B cell (primary cell): ENCODE results near the gene ERBB3. TPM values are rescaled to one million over a fixed set of nuclear protein-coding genes. Genes with fewer than 3 reads are reported as not detected.

Experiments used
- ATAC-seq: fragments of 200-7000 bp; cut with Tn5 transposase; one replicate; pipeline ENCODE4 v1.10.0; 2021; ENCODE audit warnings: low read depth, mild to moderate bottlenecking, moderate number of reproducible peaks, moderate library complexity
- CTCF ChIA-PET: fragments of 350-600 bp; sonication (Branson Sonifier 250); formaldehyde crosslinking; loops from one replicate; lab custom pipeline; 2021; ENCODE audit warnings: antibody characterized with exemption, inconsistent platforms; lab: Charles Lee
- POLR2A ChIA-PET: fragments of 350-600 bp; sonication (Branson Sonifier 250); formaldehyde crosslinking; loops from one replicate; lab custom pipeline; 2021; ENCODE audit warnings: antibody characterized with exemption; lab: Charles Lee
- DNase-seq: peaks from one replicate; pipeline ENCODE4 v3.0.0; 2013
- H2AFZ ChIP-seq: 2 replicates; pipeline ENCODE4 v1.6.1; 2012; ENCODE audit warnings: mild to moderate bottlenecking, low read depth, low read length; ENCODE audit not compliant: insufficient read depth, poor library complexity, severe bottlenecking
- H3K27ac ChIP-seq, 2 donors: 1 replicate in 1 of 2; 2 replicates in 1 of 2; pipeline ENCODE4 v1.5.1; 2012 to 2013; ENCODE audit warnings: low read length in 2 of 2, mild to moderate bottlenecking in 2 of 2, moderate library complexity in 1 of 2
- H3K27me3 ChIP-seq, 4 experiments: fragments of 200-600 bp in 1 of 4; sonication (generic) in 1 of 4; replicated peaks in 1 of 4; 1 replicate in 2 of 4; 2 replicates in 2 of 4; pipeline versions ENCODE4 v1.6.1 to v1.7.0; 2013 to 2016; ENCODE audit warnings: low read length in 3 of 4, mild to moderate bottlenecking in 2 of 4, mixed read lengths in 1 of 4, moderate library complexity in 1 of 4; ENCODE audit not compliant: insufficient read depth in 4 of 4, control insufficient read depth in 3 of 4; ENCODE audit errors: control extremely low read depth in 1 of 4
- H3K36me3 ChIP-seq, 2 experiments: replicated peaks in 1 of 2; 1 replicate in 1 of 2; 2 replicates in 1 of 2; pipeline versions ENCODE4 v1.6.1 to v1.7.1; 2013; ENCODE audit warnings: low read length in 1 of 2; ENCODE audit not compliant: insufficient read depth in 2 of 2, control insufficient read depth in 1 of 2; ENCODE audit errors: control extremely low read depth in 1 of 2, extremely low read depth in 1 of 2
- H3K4me1 ChIP-seq, 2 donors: fragments of 200-600 bp in 1 of 2; sonication (generic) in 1 of 2; 1 replicate in 1 of 2; 2 replicates in 1 of 2; pipeline versions ENCODE4 v1.5.1 to v1.6.1; 2013 to 2017; ENCODE audit warnings: low read length in 2 of 2; ENCODE audit not compliant: control insufficient read depth in 2 of 2, insufficient read depth in 2 of 2
- H3K4me2 ChIP-seq: replicated peaks from 2 replicates; pipeline ENCODE3; 2012; ENCODE audit warnings: mild to moderate bottlenecking, low read depth, low read length; ENCODE audit not compliant: poor library complexity, severe bottlenecking
- H3K4me3 ChIP-seq, 5 experiments: fragments of 200-600 bp in 1 of 5; sonication (generic) in 1 of 5; 1 replicate in 3 of 5; 2 replicates in 2 of 5; pipeline versions ENCODE4 v1.5.1 to v1.7.0; 2011 to 2016; ENCODE audit warnings: low read length in 4 of 5, mild to moderate bottlenecking in 4 of 5, low read depth in 2 of 5, control low read depth in 1 of 5, moderate library complexity in 1 of 5; ENCODE audit not compliant: insufficient read depth in 1 of 5; ENCODE audit errors: control extremely low read depth in 1 of 5, extremely low read depth in 1 of 5
- H3K79me2 ChIP-seq: fragments of 200-600 bp; sonication (generic); one replicate; pipeline ENCODE4 v1.6.0; 2016; ENCODE audit warnings: low read length; ENCODE audit not compliant: control insufficient read depth, insufficient read depth
- H3K9ac ChIP-seq: fragments of 200-600 bp; sonication (generic); 2 replicates; pipeline ENCODE4 v1.6.1; 2017; ENCODE audit warnings: mild to moderate bottlenecking, low read length, moderate library complexity
- H3K9me3 ChIP-seq, 3 donors: one replicate each; pipeline versions ENCODE4 v1.6.1 to v1.7.1; 2013; ENCODE audit warnings: low read length in 2 of 3; ENCODE audit not compliant: control insufficient read depth in 2 of 3, insufficient read depth in 1 of 3; ENCODE audit errors: control extremely low read depth in 1 of 3
- H4K20me1 ChIP-seq: 2 replicates; pipeline ENCODE4 v1.6.0; 2012; ENCODE audit warnings: mild to moderate bottlenecking, low read length; ENCODE audit not compliant: insufficient read depth, control insufficient read depth, poor library complexity, severe bottlenecking
- H3K27ac Mint-ChIP-seq: one replicate; pipeline ENCODE4 v1.8.0; 2021; ENCODE audit warnings: mixed read lengths
- H3K27me3 Mint-ChIP-seq: one replicate; pipeline ENCODE4 v1.8.0; 2021; ENCODE audit warnings: mixed read lengths
- H3K4me1 Mint-ChIP-seq: one replicate; pipeline ENCODE4 v1.8.0; 2021; ENCODE audit warnings: mixed read lengths
- H3K4me3 Mint-ChIP-seq: one replicate; pipeline ENCODE4 v1.8.0; 2021; ENCODE audit warnings: mixed read lengths
- H3K9me3 Mint-ChIP-seq: one replicate; pipeline ENCODE4 v1.8.0; 2022; ENCODE audit warnings: mixed read lengths; ENCODE audit not compliant: insufficient read depth
- EZH2 ChIP-seq: IDR thresholded peaks from 2 replicates; pipeline ENCODE4 v1.6.1; 2012; ENCODE audit warnings: borderline replicate concordance, low read depth, mild to moderate bottlenecking, moderate library complexity, low read length; ENCODE audit not compliant: insufficient read depth, poor library complexity, severe bottlenecking
- WGBS: methylation state at CpG from one replicate; pipeline ENCODE4 v1.1.5; 2013; ENCODE audit warnings: missing lambda C conversion rate; ENCODE audit not compliant: insufficient coverage; 5-methylcytosine and 5-hydroxymethylcytosine counted together
- intact Hi-C: fragments of 100-400 bp; cut with micrococcal nuclease; formaldehyde crosslinking; loops from one replicate; pipeline ENCODE4 v1.10.0; 2022
- polyA plus RNA-seq: library from polyadenylated mRNA; depleted of rRNA; stranded (reverse); fragments of >200 nt; gene quantifications from 2 replicates; pipeline ENCODE4 v1.2.3, GENCODE V29; 2012
- total RNA-seq, 2 donors: library from RNA; stranded (reverse); fragments of 120-200 nt in 1 of 2; gene quantifications; 1 replicate in 1 of 2; 2 replicates in 1 of 2; pipeline versions ENCODE4 v1.2.3 to v1.2.4, GENCODE V29; 2013 to 2022
- TF ChIP-seq, protein P1 (sequence below): fragments of 200-600 bp; IDR thresholded peaks from one replicate; pipeline ENCODE4 v1.8.0; 2022; ENCODE audit warnings: antibody characterized with exemption, mild to moderate bottlenecking

The ERBB3 gene
- total and polyA plus RNA-seq, 2 donors (not counting 1 experiment from before 2014, with no cell fraction given), result 0.10 TPM; not detected in 1

DNA sequence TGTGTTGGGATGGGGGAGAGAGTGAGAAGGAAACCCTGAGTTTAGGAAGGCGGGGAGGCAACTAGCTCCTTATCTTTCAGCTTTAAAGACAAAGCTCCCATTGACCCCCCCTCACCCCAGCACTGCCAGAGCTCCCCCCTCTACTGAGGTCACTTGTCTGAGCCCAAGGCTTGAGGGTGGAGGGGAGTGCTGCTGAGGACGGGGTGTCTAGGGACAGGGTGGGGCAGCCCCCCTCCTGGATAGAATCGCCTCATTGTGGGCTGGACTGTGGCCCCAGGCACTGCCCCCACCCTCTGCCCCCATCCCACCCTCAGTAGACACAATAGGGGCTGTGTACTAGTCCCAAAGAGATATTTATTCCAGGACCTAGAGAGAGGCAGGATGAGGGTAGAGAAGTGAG is 3.0 kb downstream of the ERBB3 start:
- H3K9me3 Mint-ChIP-seq, result no peaks in the 10 kb centered on the region
- Histone ChIP-seq H2AFZ (no peak overlapping the region), H3K27ac (no peak overlapping the region), H3K4me3 (no peak overlapping the region), H3K36me3 (no peaks in the 10 kb centered on the region), H4K20me1 (no peaks in the 10 kb centered on the region), H3K4me1 (peaks cover 18 to 22% of the 10 kb centered on the region in 2 donors), H3K9me3 (peaks cover 0 to 12% (median 0%) of the 10 kb centered on the region in 3 donors), H3K79me2 (no peaks in the 10 kb centered on the region), H3K4me2 (no peak overlapping the region), H3K9ac (no peak overlapping the region), H3K27me3 (peaks cover 0 to 46% (median 17%) of the 10 kb centered on the region in 4 experiments)
- H3K27me3 Mint-ChIP-seq, result peaks cover 23% of the 10 kb centered on the region
- no peak for TF ChIP-seq EZH2
- DNase-seq (no peak), ATAC-seq (no peak)
- H3K4me3 Mint-ChIP-seq, result no peak overlapping the region
- no CpG with 5 or more reads among the region's 3 CpGs for WGBS
- H3K27ac Mint-ChIP-seq, result no peak overlapping the region
- intact Hi-C loops, result no loop called here
- CTCF ChIA-PET, result no interaction called here
- POLR2A ChIA-PET, result no interaction called here
- peaks cover 12% of the 10 kb centered on the region for H3K4me1 Mint-ChIP-seq

DNA sequence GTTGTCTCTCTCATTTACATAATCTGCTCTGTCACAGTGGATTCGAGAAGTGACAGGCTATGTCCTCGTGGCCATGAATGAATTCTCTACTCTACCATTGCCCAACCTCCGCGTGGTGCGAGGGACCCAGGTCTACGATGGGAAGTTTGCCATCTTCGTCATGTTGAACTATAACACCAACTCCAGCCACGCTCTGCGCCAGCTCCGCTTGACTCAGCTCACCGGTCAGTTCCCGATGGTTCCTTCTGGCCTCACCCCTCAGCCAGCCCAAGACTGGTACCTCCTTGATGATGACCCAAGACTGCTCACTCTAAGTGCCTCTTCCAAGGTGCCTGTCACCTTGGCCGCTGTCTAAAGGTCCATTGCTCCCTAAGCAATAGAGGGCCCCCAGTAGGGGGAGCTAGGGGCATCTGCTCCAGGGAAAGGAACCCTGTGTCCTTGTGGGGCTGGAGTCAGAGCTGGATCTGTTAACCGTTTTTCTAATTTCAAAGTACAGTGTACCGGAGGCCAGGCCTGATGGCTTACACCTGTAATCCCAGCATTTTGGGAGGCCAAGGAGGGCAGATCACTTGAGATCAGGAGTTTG is 5.1 kb downstream of the ERBB3 start:
- TF ChIP-seq EZH2, result no peak
- TF ChIP-seq, protein P1, sequence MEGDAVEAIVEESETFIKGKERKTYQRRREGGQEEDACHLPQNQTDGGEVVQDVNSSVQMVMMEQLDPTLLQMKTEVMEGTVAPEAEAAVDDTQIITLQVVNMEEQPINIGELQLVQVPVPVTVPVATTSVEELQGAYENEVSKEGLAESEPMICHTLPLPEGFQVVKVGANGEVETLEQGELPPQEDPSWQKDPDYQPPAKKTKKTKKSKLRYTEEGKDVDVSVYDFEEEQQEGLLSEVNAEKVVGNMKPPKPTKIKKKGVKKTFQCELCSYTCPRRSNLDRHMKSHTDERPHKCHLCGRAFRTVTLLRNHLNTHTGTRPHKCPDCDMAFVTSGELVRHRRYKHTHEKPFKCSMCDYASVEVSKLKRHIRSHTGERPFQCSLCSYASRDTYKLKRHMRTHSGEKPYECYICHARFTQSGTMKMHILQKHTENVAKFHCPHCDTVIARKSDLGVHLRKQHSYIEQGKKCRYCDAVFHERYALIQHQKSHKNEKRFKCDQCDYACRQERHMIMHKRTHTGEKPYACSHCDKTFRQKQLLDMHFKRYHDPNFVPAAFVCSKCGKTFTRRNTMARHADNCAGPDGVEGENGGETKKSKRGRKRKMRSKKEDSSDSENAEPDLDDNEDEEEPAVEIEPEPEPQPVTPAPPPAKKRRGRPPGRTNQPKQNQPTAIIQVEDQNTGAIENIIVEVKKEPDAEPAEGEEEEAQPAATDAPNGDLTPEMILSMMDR, result no peak
- Histone ChIP-seq H2AFZ (no peak overlapping the region), H3K4me1 (peaks cover 8 to 12% of the 10 kb centered on the region in 2 donors), H3K27ac (no peak overlapping the region), H3K4me3 (no peak overlapping the region), H3K9ac (no peak overlapping the region), H4K20me1 (no peaks in the 10 kb centered on the region), H3K36me3 (no peaks in the 10 kb centered on the region), H3K79me2 (no peaks in the 10 kb centered on the region), H3K27me3 (peaks cover 0 to 32% (median 14%) of the 10 kb centered on the region in 4 experiments), H3K9me3 (peaks cover 0 to 9% (median 0%) of the 10 kb centered on the region in 3 donors), H3K4me2 (no peak overlapping the region)
- Mint-ChIP-seq H3K4me1 (peaks cover 4% of the 10 kb centered on the region), H3K4me3 (no peak overlapping the region), H3K27ac (no peak overlapping the region), H3K27me3 (peaks cover 23% of the 10 kb centered on the region), H3K9me3 (no peaks in the 10 kb centered on the region)
- DNase-seq (no peak), ATAC-seq (no peak)
- POLR2A ChIA-PET, result interaction anchor here (0.6 kb wide), 2 partner anchors 1633 to 1760 kb away, joined by 3 to 4 read pairs; no protein-coding TSS in a partner anchor
- CTCF ChIA-PET, result interaction anchor here (0.5 kb wide), 1 partner anchor 193 kb away, joined by 4 read pairs; no protein-coding TSS in a partner anchor
- 91% methylated on average over 14 of the region's 15 CpGs for WGBS
- intact Hi-C loops, result no loop called here
